Vagina (tissue), 2 donors: ENCODE data around the gene TRMT44. TPM values are rescaled to one million over a fixed set of nuclear protein-coding genes. Genes with fewer than 3 reads are reported as not detected.

ENCODE experiments used
- DNase-seq, 2 donors: peaks; one replicate each; pipeline ENCODE4 v3.0.0-alpha.2; 2017; ENCODE audit errors: extremely low spot score in 2 of 2
- H3K27ac ChIP-seq: fragments of 200-600 bp; sonication (generic); one replicate; pipeline ENCODE4 v1.5.1; 2019
- H3K27me3 ChIP-seq: fragments of 200-600 bp; sonication (generic); one replicate; pipeline ENCODE4 v1.5.1; 2019
- H3K36me3 ChIP-seq, 2 donors: fragments of 200-600 bp; sonication (generic); one replicate each; pipeline ENCODE4 v1.5.1; 2017 to 2019
- H3K4me1 ChIP-seq: fragments of 200-600 bp; sonication (generic); one replicate; pipeline ENCODE4 v1.5.1; 2019
- H3K4me3 ChIP-seq, 2 donors: fragments of 200-600 bp; sonication (generic); 1 replicate in 1 of 2; 2 replicates in 1 of 2; pipeline ENCODE4 v1.5.1; 2016 to 2019
- H3K9me3 ChIP-seq: fragments of 200-600 bp; sonication (generic); one replicate; pipeline ENCODE4 v1.5.1; 2019
- CTCF ChIP-seq, 3 experiments: fragments of 450-650 bp in 2 of 3; fragments of 200-600 bp in 1 of 3; sonication (generic) in 1 of 3; IDR thresholded peaks; one replicate each; pipeline ENCODE4 v1.5.1; 2017 to 2019; ENCODE audit warnings: antibody characterized with exemption in 3 of 3, mild to moderate bottlenecking in 2 of 3, moderate library complexity in 2 of 3
- POLR2A ChIP-seq, 2 donors: fragments of 450-650 bp; IDR thresholded peaks; one replicate each; pipeline ENCODE4 v1.6.1; 2017; ENCODE audit warnings: antibody characterized with exemption in 2 of 2, mild to moderate bottlenecking in 2 of 2, moderate library complexity in 2 of 2
- POLR2AphosphoS5 ChIP-seq, 2 donors: sonication (generic); formaldehyde crosslinking; IDR thresholded peaks; one replicate each; pipeline ENCODE4 v1.9.0; 2017; ENCODE audit warnings: antibody characterized with exemption in 2 of 2, mild to moderate bottlenecking in 2 of 2, low read depth in 1 of 2; ENCODE audit not compliant: insufficient read depth in 1 of 2
- intact Hi-C: fragments of 100-400 bp; cut with DNase I; formaldehyde crosslinking; loops from one replicate; pipeline ENCODE4 v1.15.1; 2023
- total RNA-seq: library from RNA; depleted of rRNA; stranded (reverse); fragments of >200 nt; gene quantifications from one replicate; pipeline ENCODE4 v1.2.3, GENCODE V29; 2016

Gene TRMT44
- total RNA-seq, 1 donor from 2014 or later: 19.2 TPM

- Histone ChIP-seq H3K27ac (peak overlapping the region; percentile 87), H3K4me3 (no peak overlapping the region), H3K27me3 (no peaks in the 10 kb centered on the region), H3K4me1 (peaks cover 45% of the 10 kb centered on the region), H3K36me3 (no peaks in the 10 kb centered on the region), H3K9me3 (no peaks in the 10 kb centered on the region)
- intact Hi-C loops: no loop called here
- TF ChIP-seq CTCF (IDR thresholded peaks at IDR 0.05): no peak
- no peak for TF ChIP-seq POLR2AphosphoS5 (IDR thresholded peaks at IDR 0.05; ENCODE audit: insufficient read depth in 1 of 2, low read depth in 1 of 2)
- TF ChIP-seq POLR2A (IDR thresholded peaks at IDR 0.05): no peak
- no peak for DNase-seq
These were observed 65.4 kb downstream of the TRMT44 start for GRCh38 chr4:8506006-8506372.

GRCh38 chr4:8506373-8507195 lies 66.0 kb downstream of the TRMT44 start:
- no peaks in the 10 kb centered on the region for H3K36me3 ChIP-seq
- TF ChIP-seq POLR2AphosphoS5 (IDR thresholded peaks at IDR 0.05; ENCODE audit: insufficient read depth in 1 of 2, low read depth in 1 of 2): peak in 1 of 2 donors; percentile 74
- TF ChIP-seq POLR2A (IDR thresholded peaks at IDR 0.05): no peak
- H3K27ac ChIP-seq: peak overlapping the region; percentile 87
- intact Hi-C loops: no loop called here
- H3K9me3 ChIP-seq: no peaks in the 10 kb centered on the region
- peaks cover 45% of the 10 kb centered on the region for H3K4me1 ChIP-seq
- no peak overlapping the region for H3K4me3 ChIP-seq
- no peaks in the 10 kb centered on the region for H3K27me3 ChIP-seq
- DNase-seq: no peak

- Histone ChIP-seq H3K4me1 (peaks cover 45% of the 10 kb centered on the region), H3K4me3 (no peak overlapping the region), H3K27me3 (no peaks in the 10 kb centered on the region), H3K36me3 (no peaks in the 10 kb centered on the region), H3K27ac (peak overlapping the region; percentile 87), H3K9me3 (no peaks in the 10 kb centered on the region)
- no peak for TF ChIP-seq POLR2A (IDR thresholded peaks at IDR 0.05)
- no peak for TF ChIP-seq CTCF (IDR thresholded peaks at IDR 0.05)
- intact Hi-C loops: no loop called here
- DNase-seq: no peak
These were observed 66.6 kb downstream of the TRMT44 start for GRCh38 chr4:8507196-8507570.

DNA sequence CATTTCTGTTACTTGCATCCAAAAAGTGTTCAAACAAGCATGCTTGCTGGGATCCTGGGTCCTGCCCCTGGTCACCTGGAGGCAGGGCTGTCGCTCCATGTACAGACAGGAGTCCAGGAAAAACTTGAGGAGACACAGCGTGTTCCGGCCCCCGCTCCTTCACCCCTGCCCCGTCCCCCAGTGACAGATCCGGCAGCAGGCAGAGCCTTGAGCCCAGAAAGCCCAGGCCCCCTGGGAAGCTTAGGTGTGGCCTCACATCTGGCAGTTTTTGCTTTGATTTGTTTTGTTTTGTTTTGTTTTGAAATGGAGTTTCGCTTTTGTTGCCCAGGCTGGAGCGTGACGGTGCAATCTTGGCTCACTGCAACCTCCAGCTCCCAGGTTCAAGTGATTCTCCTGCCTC lies 67.0 kb downstream of the TRMT44 start:
- intact Hi-C loops: no loop called here
- Histone ChIP-seq H3K9me3 (no peaks in the 10 kb centered on the region), H3K4me1 (peaks cover 42% of the 10 kb centered on the region), H3K36me3 (no peaks in the 10 kb centered on the region), H3K4me3 (no peak overlapping the region), H3K27ac (peak overlapping the region; percentile 87), H3K27me3 (no peaks in the 10 kb centered on the region)
- DNase-seq: no peak
- no peak for TF ChIP-seq CTCF (IDR thresholded peaks at IDR 0.05)
- no peak for TF ChIP-seq POLR2A (IDR thresholded peaks at IDR 0.05)
- TF ChIP-seq POLR2AphosphoS5 (IDR thresholded peaks at IDR 0.05; ENCODE audit: insufficient read depth in 1 of 2, low read depth in 1 of 2): no peak

DNA sequence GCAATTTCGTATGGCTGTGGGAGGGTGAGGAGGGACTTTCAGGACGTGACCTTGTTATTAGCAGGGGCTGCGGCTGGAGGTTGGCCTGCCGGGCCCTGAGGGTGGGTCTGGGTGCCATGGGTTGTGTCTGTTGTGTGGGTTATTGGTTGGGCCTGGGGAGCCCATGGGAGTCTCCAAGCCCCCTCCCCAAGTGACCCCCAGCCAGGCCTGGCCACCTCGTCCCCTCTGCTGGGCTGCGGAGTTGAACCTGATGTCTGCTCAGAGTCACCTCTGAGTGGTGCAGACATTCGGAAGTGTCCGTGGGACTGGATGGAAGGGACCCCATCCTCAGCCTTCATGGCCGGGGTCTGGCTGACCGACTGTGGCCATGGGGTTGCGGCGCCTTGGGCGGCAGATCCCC lies 67.7 kb downstream of the TRMT44 start:
- H3K4me3 ChIP-seq: no peak overlapping the region
- peak overlapping the region; percentile 87 for H3K27ac ChIP-seq
- H3K9me3 ChIP-seq: no peaks in the 10 kb centered on the region
- no peaks in the 10 kb centered on the region for H3K27me3 ChIP-seq
- no peaks in the 10 kb centered on the region for H3K36me3 ChIP-seq
- peaks cover 36% of the 10 kb centered on the region for H3K4me1 ChIP-seq
- intact Hi-C loops: no loop called here
- TF ChIP-seq CTCF (IDR thresholded peaks at IDR 0.05) (no peak), POLR2A (IDR thresholded peaks at IDR 0.05) (no peak), POLR2AphosphoS5 (IDR thresholded peaks at IDR 0.05; ENCODE audit: insufficient read depth in 1 of 2, low read depth in 1 of 2) (no peak)
- DNase-seq: no peak
